Activated T-helper 9 cell treated with anti-CD3 and anti-CD28 coated beads, Interleukin-2, amount 50 U/mL, for 16 hours (primary cell): Measurements from ENCODE around the gene YES1.
"Not testable (repeated sequence)": the region's sequence is repeated elsewhere in the genome, so short reads cannot be mapped to it uniquely, and the experiment has no call there.

ENCODE experiments used
- DNase-seq: peaks from one replicate; pipeline ENCODE4 v3.0.0-alpha.2; 2020; ENCODE audit warnings: low read depth

The YES1 gene

DNA sequence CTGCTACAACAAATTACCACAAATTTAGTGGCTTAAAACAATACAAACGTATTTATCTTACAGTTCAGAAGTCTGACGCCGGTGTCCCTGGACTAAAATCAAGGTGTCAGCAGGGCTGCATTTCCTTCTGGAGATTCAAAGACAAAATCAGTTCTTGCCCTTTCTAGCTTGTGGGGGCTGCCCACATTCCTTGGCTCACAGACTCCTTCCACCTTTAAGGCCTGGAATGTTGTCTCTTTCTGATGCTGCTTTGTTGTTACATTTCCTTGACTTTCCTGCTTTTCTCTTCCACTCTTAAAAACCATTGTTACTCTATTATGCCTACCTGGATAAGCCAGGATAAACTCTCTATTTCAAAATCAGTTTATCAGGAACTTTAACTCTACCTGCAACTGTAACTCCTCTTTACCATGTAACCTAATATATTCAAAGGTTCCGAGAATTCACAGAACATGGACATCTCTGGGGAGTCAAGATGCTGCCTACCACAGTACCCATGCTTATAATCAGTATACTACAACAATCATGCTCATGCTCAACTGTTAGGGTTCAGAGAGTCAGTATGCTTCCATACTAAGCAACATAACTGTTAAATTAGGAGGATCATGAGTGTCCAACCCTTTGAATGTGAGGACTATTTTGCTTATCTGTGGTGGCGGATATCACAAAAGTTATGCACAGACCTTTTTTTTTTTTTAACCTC, 27.4 kb downstream of the YES1 start:
- no peak for DNase-seq

DNA sequence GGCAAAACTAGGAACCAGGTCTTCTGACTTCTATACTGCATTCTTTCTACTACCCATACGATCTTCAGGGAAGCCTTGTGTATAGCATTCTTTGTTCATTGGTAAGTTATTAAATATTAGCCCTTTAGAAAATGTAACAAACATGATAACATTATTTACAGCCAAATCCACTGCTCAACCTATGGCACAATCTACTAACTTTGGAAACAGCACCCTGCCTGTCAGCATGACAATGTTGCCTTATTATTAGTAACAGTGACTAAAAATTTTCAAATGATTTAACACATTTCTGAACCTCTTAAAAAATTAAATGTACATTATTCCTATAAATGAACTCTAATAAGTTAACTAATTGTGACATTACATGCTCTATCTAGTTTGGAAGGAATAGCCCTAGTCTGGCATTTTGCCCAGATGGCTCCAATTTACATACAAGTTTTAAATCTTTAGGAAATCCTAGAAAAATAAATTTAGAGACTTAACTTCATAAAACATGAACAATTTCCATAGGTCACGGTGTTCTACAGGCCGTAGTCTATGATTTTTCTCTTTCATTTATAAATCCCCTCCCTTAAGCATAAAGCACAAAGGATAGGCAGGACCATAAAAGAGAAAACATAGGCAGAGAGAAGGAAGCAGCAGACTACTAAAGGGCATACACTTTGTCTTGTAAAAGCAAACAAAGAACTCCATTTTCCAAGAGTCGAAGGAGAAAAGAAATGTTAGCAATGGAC, 33.7 kb downstream of the YES1 start:
- DNase-seq = no peak

DNA sequence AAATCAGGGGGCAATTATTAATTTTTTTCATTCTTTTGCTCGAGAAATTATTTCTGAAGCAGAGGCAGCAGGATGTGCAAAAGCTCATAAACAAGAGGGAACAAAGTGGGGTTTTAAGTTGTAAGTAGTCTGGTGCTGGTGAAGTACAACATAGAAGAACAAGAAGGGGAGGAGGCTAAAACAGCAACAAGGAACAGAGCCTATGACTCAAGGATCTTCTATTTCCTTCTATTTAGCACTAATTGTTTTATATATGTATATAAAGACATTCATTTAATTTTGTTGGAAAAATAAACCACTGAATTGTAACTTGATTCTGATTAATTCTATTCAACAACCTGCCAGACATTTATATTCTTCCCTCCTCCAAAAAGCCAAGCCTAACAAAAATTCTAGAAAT, 35.0 kb downstream of the YES1 start:
- DNase-seq = no peak

DNA sequence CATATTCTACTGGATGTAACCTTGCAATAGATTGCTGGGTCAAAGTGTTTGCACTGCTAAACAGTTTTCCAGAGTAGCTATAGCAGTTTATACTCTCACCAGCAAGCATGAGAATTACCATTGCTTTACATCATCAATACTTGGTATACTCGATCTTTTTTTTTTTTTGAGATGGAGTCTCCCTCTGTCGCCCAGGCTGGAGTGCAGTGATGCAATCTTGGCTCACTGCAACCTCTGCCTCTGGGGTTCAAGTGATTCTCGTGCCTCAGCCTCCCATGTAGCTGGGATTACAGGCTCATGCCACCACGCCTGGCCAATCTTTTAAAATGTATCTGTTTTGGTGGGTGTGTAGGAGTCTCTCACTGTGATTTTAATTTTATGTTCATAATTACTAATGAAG, 36.0 kb downstream of the YES1 start:
- not testable (repeated sequence) for DNase-seq

DNA sequence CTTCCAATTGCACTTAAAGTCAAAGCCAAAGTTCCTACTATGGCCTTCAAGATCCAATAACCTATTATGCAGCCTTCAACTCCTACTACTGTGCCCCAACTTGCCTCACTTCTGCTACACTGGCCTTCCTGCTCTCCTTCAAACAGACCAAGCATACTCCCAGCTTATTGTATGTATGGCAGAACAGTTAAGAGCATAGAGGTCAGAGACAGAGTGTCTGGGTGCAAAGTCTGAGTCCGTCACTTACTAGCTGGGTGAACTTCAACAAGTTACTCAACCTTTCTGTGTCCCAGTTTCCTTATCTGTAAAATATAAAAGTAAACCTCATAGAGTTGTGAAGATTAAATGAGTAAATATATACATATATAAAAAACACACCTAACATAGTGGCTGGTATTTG, 37.2 kb downstream of the YES1 start:
- no peak for DNase-seq

DNA sequence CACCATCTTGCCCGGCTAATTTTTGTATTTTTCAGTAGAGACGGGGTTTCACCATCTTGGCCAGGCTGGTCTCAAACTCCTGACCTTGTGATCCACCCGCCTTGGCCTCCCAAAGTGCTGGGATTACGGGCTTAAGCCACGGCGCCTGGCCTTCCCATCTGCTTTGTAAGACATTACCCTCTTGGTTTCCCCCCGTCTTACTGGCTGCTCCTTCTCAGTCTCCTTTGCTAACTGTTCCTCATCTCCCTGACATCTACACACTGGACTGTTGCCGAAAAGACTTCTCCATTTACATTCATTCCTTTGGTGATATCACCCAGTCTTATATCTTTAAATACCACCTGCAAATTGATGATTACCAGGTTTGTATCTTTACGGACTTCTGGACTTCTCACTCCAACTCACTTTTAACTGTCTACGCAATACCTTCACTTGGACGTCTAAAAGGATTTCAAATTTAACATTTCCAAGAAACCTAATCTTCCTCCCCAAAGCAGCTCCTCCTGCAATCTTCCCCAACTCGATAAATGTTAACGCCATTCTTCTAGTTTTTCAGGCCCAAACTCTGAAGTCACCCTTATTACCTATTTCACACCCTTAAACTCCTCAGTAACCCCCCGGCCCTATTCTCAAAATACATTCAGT, 37.9 kb downstream of the YES1 start:
- no peak for DNase-seq

DNA sequence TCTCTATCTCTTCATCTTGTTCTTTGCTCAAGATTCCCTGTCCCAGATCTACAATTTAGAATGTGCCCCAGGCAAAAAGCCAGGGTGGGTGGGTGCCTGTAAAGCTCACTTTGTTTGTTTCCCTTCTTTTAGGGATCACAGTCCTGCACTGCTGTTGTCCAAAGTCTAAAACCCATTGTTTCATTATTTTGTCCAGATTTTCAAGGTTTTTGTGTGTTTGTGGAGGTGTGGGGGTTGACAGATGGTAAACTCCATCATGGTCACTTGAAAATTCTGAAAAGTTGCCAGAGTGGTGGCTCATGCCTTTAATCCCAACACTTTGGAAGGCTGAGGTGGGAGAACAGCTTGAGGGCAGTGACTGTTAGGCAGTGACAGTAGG, 41.5 kb downstream of the YES1 start:
- no peak for DNase-seq

DNA sequence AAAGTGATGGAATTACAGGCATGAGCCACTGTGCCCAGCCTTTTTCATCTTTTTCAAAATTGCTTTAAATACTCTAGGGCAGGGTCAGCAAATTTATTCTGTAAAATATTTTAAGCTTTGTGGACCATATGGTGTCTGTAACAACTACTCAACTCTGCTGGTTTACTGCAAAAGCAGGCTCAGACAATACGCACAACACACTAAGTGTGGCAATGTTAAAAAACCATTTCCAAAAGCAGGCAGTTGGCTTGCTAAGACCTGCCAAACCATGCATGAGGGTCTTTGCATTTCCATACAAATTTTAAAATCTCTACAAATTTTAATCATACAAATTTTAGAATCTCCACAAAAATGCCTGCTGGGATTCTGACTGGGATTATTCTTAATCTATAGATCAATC, 44.1 kb downstream of the YES1 start:
- DNase-seq = no peak

DNA sequence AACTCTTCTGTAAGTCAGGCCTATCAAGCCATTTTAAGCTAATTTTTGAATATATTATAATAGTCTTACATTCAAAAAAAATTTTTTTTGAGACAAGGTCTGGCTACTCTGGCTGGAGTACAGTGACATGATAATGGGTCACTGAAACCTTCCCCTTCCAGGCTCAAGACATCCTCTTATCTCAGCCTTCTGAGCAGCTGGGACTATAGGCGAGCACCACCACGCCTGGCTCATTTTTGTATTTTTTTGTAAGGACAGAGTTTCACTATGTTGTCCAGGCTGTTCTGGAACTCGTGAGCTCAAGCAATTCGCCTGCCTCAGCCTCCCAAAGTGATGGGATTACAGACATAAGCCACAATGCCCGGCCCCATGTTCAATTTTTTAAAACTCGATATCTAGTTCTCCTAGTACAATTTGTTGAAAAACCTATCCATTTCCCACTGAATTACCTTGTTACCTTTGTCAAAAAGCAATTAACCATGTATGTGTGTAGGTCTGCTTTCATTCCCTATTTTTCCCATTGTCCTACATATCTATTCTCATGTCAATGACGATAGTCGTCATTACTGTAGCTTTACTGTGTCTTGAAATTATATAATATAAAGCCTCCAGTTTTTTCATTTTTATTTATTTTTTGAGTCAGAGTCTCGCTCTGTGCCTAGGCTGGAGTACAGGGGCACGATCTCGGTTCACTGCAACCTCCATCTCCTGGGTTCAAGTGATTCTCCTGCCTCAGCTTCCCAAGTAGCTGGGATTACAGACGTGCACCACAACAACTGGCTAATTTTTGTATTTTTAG, 44.8 kb downstream of the YES1 start:
- DNase-seq = no peak

DNA sequence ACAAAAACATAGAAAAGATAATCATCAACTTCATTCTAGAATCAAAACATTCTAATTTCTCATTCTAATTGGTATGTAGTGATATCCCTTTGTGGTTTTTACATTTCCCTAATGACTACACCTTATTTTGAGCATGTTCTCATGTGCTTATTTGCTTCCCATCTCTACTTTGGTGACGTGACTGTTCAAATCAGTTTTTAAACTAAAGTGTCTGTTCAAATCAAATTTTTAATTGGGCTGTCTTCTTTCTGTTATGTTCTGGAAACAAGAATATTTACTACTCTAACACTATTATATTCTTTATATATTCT, 45.5 kb downstream of the YES1 start:
- no peak for DNase-seq

DNA sequence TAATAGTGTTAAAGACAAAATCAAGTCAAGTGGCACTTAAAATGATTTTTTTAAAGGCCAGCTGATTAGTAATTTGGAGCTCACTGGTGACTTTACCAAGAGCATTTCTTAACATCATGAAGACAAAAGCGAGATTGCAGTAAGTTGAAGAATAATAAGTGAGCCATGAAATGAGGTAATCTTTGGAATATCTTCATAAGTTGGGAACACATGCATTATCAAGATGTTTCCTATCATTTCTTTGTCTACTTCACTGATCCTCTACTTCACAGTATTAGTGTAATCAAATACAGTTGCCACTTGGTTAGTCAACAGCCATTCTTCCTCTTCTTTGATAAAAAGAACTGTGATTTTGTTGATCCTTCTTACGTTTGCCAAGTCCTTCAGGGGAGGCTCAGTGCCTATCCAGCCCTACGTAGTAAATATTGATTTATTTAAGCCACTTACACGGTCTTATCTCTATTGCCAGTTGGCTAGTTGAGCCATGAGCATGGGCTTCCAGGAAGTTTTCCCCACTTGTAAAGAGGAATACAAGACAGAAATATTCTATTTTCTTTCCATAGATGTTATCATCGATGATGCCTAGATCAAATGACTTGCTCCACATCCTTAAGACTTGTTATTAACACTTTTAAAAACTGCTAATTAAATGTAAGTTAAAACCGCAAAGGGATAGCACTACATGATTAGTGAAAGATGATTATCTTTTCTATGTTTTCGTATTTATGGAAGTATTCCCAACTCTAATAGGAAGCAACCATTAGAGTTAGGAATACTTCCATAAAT, 46.1 kb downstream of the YES1 start:
- DNase-seq = no peak

DNA sequence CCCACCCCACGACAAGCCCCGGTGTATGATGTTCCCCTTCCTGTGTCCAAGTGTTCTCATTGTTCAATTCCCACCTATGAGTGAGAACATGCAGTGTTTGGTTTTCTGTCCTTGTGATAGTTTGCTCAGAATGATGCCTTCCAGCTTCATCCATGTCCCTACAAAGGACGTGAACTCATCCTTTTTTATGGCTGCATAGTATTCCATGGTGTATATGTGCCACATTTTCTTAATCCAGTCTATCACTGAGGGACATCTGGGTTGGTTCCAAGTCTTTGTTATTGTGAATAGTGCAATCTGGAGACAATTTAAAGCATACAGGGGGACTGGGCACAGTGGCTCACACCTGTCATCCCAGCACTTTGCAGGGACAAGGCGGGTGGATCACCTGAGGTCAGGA, 52.2 kb downstream of the YES1 start:
- not testable (repeated sequence) for DNase-seq

DNA sequence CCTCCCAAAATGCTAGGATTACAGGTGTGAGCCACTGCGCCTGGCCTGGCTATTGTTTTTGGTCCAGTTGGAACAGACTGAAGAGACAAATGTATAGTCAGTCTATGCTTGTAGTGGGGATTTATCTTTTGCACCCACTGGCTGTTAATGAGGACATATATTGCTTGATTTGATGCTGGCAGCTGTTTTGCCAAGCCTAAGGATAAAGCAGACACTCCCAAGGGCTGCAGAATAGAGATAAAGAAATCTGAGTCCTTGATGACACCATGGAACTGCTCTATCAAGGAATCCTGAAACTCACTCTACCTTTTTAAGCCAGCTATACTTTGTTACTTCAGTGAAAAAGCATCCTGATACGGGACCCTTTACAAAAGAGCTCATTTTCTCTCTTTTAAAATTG, 56.5 kb downstream of the YES1 start:
- DNase-seq = no peak

DNA sequence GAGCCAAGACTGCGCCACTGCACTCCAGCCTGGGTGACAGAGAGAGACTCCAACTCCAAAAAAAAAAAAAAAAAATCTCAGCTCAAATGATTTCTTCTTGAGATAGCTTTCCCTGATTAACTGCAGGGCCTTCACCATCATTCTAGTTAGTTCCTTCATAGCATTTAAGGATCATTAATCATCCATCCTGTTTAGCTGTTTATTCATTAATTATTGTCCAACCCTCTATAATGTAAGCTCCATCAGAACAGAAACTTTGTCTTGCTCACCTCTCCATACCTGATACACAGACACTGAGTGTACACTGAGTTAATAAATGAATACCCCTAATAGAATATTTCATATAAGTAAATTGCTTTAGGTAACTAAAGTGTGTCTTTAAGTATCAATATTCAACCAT, 57.4 kb downstream of the YES1 start:
- DNase-seq = no peak

DNA sequence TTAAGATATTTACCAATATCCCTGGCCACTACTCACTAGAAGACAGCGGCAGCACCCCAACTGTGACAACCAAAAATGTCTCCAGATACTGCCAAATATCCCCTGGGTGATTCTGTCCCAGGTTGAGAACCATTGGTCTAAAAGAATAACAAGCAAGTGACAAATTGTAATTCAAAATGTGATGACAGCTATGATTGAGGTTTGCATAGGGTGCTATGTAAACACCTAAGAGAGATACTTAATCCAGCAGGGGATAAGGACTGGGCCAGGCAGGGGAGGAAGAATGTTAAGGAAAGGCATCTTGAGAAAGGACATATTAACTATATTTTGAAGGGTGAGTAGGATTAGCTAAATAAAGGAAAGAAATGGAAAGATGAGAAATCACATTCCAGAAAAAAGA, 61.6 kb downstream of the YES1 start:
- DNase-seq = no peak

DNA sequence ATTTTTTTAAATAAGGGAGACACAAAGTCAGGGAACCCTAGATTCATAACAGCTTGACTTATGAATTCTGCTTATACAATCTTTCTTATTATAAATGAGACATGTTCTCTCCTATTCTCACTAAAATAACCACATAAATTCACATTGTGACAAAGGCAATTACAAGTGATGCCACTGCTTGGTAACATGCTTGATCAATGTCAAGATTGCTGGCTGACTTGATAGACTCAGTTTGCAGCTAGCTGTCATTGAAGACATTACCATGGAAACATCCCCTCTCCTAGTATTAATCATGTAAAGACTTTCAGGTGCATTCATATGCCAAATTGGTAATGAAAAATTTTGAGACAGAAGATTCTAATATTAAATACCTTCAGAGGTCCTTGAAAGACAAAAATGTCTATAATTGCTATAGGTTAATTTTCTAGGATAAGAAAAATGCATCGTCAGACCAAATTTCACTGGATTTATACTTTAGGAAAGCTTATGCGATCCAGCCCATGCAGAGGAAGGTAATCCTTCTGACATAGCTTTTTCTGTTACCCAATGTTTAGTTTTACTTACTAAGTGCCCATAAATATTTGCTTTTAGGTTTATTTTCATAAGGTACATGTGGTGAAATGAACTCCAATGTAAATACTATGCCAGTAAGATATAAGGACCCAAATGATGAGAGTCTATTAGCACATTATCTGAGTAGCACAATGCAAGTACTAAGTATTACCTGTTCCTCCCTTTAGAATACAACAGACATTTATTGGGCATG, 67.0 kb downstream of the YES1 start:
- no peak for DNase-seq

DNA sequence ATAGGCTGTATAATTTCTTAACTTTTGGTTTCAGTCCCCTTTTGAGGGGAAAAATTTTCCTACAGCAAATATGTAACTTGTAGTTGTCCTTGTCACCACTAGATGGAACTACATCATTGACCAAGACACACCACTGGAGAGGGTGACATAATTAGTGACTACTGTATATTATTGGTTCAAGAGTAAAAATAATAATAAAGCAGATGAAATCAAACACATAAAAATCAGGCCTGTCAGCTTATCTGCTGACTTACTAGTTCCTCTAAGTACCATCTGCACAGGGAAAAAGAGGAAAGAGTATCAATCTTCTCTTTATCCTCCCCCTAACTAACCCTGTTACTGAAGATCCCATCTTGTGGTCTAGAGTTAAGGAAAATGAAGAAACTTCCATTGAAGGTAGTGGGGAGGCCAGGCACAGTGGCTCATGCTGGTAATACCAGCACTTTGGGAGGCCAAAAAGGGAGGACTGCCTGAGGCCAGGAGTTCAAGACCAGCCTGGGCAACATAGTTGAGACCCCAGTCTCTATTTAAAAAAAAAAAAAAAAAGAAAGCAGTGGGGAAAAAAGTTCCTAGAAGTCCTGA, 70.0 kb downstream of the YES1 start:
- no peak for DNase-seq

DNA sequence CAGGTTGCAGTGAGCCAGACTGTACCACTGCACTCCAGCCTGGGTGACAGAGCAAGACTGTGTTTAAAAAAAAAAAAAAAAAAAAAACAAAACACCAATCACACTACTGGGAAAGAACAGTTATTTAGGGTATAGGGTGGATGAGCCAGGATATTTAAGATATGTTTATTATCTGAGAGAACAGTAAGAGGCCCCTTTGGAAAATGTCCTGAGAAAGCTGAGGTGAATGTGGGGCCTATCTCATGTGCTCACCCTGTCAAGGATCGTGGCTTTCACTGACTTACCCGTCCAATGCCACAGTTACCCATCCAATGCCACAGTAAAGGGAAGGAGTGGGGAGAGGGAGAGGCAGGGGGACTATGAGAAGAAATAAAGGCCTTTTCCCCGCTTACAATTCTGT, 79.7 kb downstream of the YES1 start:
- DNase-seq = no peak

DNA sequence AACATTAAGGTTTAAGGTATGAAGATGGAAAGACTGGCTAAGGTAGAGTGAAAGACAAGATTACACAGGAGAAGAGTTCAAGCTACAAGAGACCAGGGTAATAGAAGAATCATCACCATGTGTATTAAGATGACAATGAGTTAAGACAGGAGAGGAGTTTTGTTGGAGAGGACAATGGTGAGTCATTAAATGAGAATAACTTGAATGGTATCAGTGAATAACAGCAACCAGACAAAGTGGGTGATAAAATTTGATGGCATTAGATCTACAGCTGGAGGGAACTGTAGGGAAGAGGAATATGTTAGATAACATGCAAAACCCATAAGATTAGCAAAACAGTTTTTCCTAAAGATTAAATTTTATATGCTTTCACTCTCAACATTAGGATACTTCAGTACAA, 80.9 kb downstream of the YES1 start:
- no peak for DNase-seq

DNA sequence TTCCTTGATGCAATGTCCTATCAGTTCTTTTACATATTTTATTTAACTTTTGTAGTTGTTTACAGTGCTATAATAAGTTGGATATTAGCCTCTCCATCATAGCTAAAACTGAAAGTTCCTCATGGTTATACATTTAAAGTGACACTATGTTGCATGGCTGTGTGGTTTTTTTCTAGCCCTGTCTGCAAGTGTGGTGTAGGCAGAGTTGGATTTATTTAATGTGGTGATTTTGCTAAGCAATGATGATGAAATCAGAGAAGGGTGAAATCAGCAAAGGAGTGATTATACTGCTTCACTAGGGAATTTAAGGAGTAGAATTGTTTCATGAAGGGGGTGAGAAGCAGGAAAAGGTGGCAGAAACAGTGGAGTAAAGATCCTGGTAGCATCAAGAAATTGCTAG, 81.3 kb downstream of the YES1 start:
- DNase-seq = no peak

DNA sequence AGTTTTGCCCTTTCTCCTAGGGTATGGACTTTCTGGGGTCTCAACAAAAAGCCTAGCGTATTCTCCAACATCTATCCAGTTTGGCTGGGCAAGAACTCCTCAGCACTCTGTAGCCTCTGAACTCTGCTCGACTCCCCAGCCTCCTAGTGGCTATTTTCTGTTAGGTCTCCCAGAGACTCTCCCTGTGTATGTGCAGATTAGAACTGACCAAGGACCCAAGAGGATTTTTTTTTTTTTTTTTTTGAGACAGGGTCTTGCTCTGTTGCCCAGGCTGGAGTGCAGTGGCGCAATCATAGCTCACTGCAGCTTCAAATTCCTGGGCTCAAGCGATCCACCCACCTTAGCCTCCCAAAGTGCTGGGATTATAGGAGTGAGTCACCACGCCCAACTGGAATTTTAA, 81.9 kb downstream of the YES1 start:
- not testable (repeated sequence) for DNase-seq
